Heart left ventricle (tissue), 16 donors: Measurements from ENCODE around the gene GSTM5. TPM values are rescaled to one million over a fixed set of nuclear protein-coding genes. Genes with fewer than 3 reads are reported as not detected.

Source experiments
- ATAC-seq, 4 donors: fragments of 200-7000 bp; cut with Tn5 transposase; one replicate each; pipeline ENCODE4 v1.9.1; 2020 to 2022; ENCODE audit warnings: moderate library complexity in 4 of 4, mild to moderate bottlenecking in 3 of 4, moderate number of reproducible peaks in 1 of 4
- DNase-seq, 5 donors: peaks; one replicate each; pipeline ENCODE4 v3.0.0-alpha.2; 2020
- H3K27ac ChIP-seq, 12 donors: fragments of 200-600 bp; sonication (generic) in 4 of 12; one replicate each; pipeline versions ENCODE4 v1.5.0 to v1.8.0; 2016 to 2022; ENCODE audit warnings: mild to moderate bottlenecking in 2 of 12
- H3K27me3 ChIP-seq, 9 donors: fragments of 200-600 bp; sonication (generic) in 2 of 9; one replicate each; pipeline versions ENCODE4 v1.5.1 to v1.8.0; 2016 to 2022; ENCODE audit warnings: mild to moderate bottlenecking in 3 of 9
- H3K36me3 ChIP-seq, 9 donors: fragments of 200-600 bp; sonication (generic) in 2 of 9; one replicate each; pipeline versions ENCODE4 v1.5.0 to v1.8.0; 2018 to 2022; ENCODE audit warnings: mild to moderate bottlenecking in 2 of 9
- H3K4me1 ChIP-seq, 12 donors: fragments of 200-600 bp; sonication (generic) in 4 of 12; one replicate each; pipeline versions ENCODE4 v1.5.0 to v1.8.0; 2016 to 2022; ENCODE audit warnings: mild to moderate bottlenecking in 3 of 12
- H3K4me3 ChIP-seq, 12 donors: fragments of 200-600 bp; sonication (generic) in 4 of 12; one replicate each; pipeline versions ENCODE4 v1.5.0 to v1.8.0; 2017 to 2022; ENCODE audit warnings: mild to moderate bottlenecking in 9 of 12, moderate library complexity in 4 of 12
- H3K9me3 ChIP-seq, 12 donors: fragments of 200-600 bp; sonication (generic) in 4 of 12; one replicate each; pipeline versions ENCODE4 v1.5.0 to v1.8.0; 2016 to 2022; ENCODE audit warnings: mild to moderate bottlenecking in 1 of 12
- CTCF ChIP-seq, 12 donors: fragments of 200-600 bp; sonication (generic) in 4 of 12; IDR thresholded peaks; one replicate each; pipeline versions ENCODE4 v1.5.0 to v1.8.0; 2018 to 2022; ENCODE audit warnings: antibody characterized with exemption in 12 of 12, mild to moderate bottlenecking in 5 of 12
- POLR2A ChIP-seq, 2 donors: fragments of 450-650 bp; IDR thresholded peaks; one replicate each; pipeline ENCODE4 v1.6.1; 2017; ENCODE audit warnings: antibody characterized with exemption in 2 of 2, mild to moderate bottlenecking in 2 of 2, moderate library complexity in 2 of 2
- WGBS, 4 donors: extraction: QIAGEN DNeasy Blood & Tissue Kit in 2 of 4; methylation state at CpG; one replicate each; pipeline versions ENCODE4 v1.1.5 to v1.1.7; 2013 to 2018; 5-methylcytosine and 5-hydroxymethylcytosine counted together
- intact Hi-C, 10 donors: fragments of 100-400 bp; cut with DNase I; formaldehyde crosslinking; loops; one replicate each; pipeline versions ENCODE4 v1.11.1 to v1.14.2; 2022
- polyA plus RNA-seq, 2 donors: library from polyadenylated mRNA; stranded (reverse); fragments of 200-250 nt; gene quantifications; one replicate each; pipeline ENCODE4 v1.2.3, GENCODE V29; 2013
- total RNA-seq, 9 donors: library from RNA; depleted of rRNA in 2 of 9; stranded (reverse); fragments of >200 nt in 2 of 9; fragmentation: NEBNext Ultra II Directional in 3 of 9; extraction: Animal tissue kit (Norgen Biotek cat#: 25700) in 3 of 9; gene quantifications; one replicate each; pipeline versions ENCODE4 v1.1.0 to v1.2.4, GENCODE V29; 2016 to 2023
- donor health status: ischemic (EF 13 %, LVEDD 7.1; RV severe dilation, severe dysfunction).
- donor health status: healthy with polysubstance abuse.
- donor health status: DM: no; HTN: yes; CAD: no.
- donor health status: DM: no; HTN: no; CAD: no.
- donor health status: ischemic (EF 25% LVEDD 6.9; RV normal size, moderate dysfunction).
- donor health status: ischemic (EF 25% LVEDD 5.7; RV mildly dilated, moderate dysfunction).
- donor health status: healthy.
- donor health status: DM: yes; HTN: yes; CAD: no.
- donor health status: ischemic (EF 35%, LVEDD 5.7; RV mildly dilated, moderate dysfunction).
- donor health status: nonischemic (EF 11% LVEDD 7.7; RV severe dilation, severe dysfunction).
- donor health status: DM: yes; HTN: yes; CAD: no.
- donor health status: PGD.
- donor health status: ischemic (EF 29% LVEDD 5.4; RV normal size, mild dysfunction).
- donor health status: nonischemic (EF 23%, LVEDD 6.1; RV moderate dilation, normal function).

GSTM5 gene
- total and polyA plus RNA-seq, 11 donors = 0.49 to 9.0 (median 2.1) TPM; not detected in 1

GRCh38 chr1:109728870-109729269, 16.8 kb downstream of the GSTM5 start:
- intact Hi-C loops = loop anchor here in 1 of 10 donors (10.0 kb wide), 1 partner anchor 54 kb away; no protein-coding TSS in a partner anchor
- TF ChIP-seq CTCF (IDR thresholded peaks at IDR 0.05) = no peak
- no peak for TF ChIP-seq POLR2A (IDR thresholded peaks at IDR 0.05)
- no peaks in the 10 kb centered on the region for H3K9me3 ChIP-seq
- H3K4me1 ChIP-seq = no peaks in the 10 kb centered on the region
- no peak for ATAC-seq
- no peak overlapping the region for H3K27ac ChIP-seq
- H3K36me3 ChIP-seq = no peaks in the 10 kb centered on the region
- no peak for DNase-seq
- no peaks in the 10 kb centered on the region for H3K27me3 ChIP-seq
- WGBS, 4 donors = 90 to 94% (median 91%) methylated on average over 7 of the region's 7 CpGs
- H3K4me3 ChIP-seq = no peak overlapping the region

- H3K36me3 ChIP-seq = peaks cover 0 to under 1% (median 0%) of the 10 kb centered on the region in 9 donors
- WGBS, 4 donors = 75 to 89% (median 84%) methylated on average over 6 of the region's 6 CpGs
- no peak overlapping the region for H3K27ac ChIP-seq
- no peak for ATAC-seq
- H3K27me3 ChIP-seq = no peaks in the 10 kb centered on the region
- no peaks in the 10 kb centered on the region for H3K4me1 ChIP-seq
- DNase-seq = no peak
- no peak overlapping the region for H3K4me3 ChIP-seq
- no peak for TF ChIP-seq CTCF (IDR thresholded peaks at IDR 0.05)
- TF ChIP-seq POLR2A (IDR thresholded peaks at IDR 0.05) = no peak
- intact Hi-C loops = no loop called here
- H3K9me3 ChIP-seq = no peaks in the 10 kb centered on the region
Observed at GRCh38 chr1:109730666-109731065, 18.6 kb downstream of the GSTM5 start.

GRCh38 chr1:109732390-109732881, 20.4 kb downstream of the GSTM5 start:
- ATAC-seq (no peak), DNase-seq (no peak)
- Histone ChIP-seq H3K9me3 (no peaks in the 10 kb centered on the region), H3K36me3 (peaks cover 0 to 18% (median 9%) of the 10 kb centered on the region in 9 donors), H3K4me1 (no peaks in the 10 kb centered on the region), H3K27me3 (no peaks in the 10 kb centered on the region), H3K27ac (no peak overlapping the region), H3K4me3 (no peak overlapping the region)
- intact Hi-C loops = no loop called here
- no peak for TF ChIP-seq POLR2A (IDR thresholded peaks at IDR 0.05)
- TF ChIP-seq CTCF (IDR thresholded peaks at IDR 0.05) = no peak
- 71 to 85% (median 81%) methylated on average over 3 of the region's 3 CpGs for WGBS, 4 donors

GRCh38 chr1:109733236-109733870, 21.3 kb downstream of the GSTM5 start:
- H3K27me3 ChIP-seq = no peaks in the 10 kb centered on the region
- no peak for DNase-seq
- no peaks in the 10 kb centered on the region for H3K9me3 ChIP-seq
- H3K36me3 ChIP-seq = peaks cover 0 to 27% (median 18%) of the 10 kb centered on the region in 9 donors
- no peaks in the 10 kb centered on the region for H3K4me1 ChIP-seq
- no peak overlapping the region for H3K27ac ChIP-seq
- WGBS, 4 donors = 85 to 93% (median 90%) methylated on average over 4 of the region's 4 CpGs
- H3K4me3 ChIP-seq = no peak overlapping the region
- TF ChIP-seq POLR2A (IDR thresholded peaks at IDR 0.05) = no peak
- TF ChIP-seq CTCF (IDR thresholded peaks at IDR 0.05) = no peak
- no peak for ATAC-seq
- intact Hi-C loops = no loop called here
